Right forelimb (tissue), 1 donor: Measurements from ENCODE around the gene MEGF11.

Experiments
- DNase-seq: peaks from one replicate; pipeline ENCODE4 v3.0.0-alpha.2; 2018

MEGF11 gene

DNA sequence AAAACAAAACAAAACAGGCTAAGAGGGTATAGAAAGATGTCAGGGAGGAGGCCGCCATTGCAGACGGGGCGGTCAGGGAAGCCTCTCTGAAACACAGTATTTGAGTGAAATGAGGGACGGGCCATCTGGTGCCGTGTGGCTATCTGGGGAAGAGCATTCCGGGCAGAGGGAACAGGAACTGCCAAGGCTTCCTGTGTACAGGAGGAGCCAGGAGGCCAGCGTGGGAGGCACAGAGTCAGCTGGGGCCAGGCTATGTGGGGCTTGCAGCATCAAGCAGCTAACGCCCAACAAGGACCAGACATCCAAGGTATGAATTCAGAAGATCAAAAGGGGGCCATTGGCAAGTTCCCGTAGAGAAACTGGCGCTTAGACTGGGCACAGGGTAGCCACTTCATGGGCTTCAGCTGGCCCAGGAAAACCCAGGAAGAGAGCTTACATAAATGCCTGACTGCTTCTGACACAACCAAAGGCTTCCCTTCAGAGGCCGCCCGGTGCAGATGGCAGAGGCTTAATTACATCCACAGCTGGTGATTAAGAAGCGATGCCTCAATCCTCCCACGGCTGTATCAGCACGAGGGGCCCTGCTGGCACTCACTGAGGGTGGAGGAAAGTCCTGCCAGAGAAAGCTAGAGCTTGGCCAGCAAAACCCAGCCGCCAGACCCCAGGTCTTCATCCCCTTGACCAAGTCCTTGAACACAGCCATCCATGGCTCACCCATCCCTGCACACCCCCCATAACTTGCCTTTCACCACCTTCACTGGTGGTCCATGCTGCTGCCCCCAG is 144.9 kb downstream of the MEGF11 start:
- DNase-seq: no peak

DNA sequence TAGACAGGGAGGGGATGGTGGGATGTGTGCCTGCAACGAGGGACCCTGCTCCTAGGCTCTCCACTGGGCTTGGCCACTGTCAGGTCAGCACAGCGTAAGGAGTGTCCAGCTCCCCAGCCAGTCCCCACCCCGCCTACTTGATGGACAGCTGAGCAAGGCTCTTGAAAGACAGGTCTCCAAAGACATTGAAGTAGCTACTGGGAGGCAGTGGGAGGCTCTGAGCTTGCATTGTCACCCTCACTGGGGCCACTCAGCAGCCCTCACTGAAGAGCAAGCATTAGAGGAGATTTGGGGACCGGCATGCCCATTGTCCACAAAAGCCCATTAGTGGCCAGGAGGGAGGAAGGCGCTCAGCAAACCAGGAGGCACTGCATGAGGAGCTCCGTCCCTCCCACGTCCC is 146.5 kb downstream of the MEGF11 start:
- DNase-seq: no peak

- DNase-seq: no peak
Measured at GRCh38 chr15:66105286-66106265, 148.0 kb downstream of the MEGF11 start.

DNA sequence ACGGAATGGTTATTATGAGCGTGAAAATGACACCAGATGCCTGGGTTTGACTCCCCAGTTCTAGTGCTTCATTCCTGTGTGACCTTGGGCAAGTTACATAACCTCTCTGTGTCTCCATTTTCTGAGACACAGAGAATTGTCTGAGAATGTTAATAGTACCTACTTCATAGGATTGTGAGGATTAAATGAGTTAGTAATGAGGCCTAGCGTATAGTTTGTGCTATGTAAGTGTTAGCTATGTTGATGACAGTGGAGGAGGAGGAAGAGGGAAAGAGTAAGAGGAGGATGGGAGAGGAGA is 150.3 kb downstream of the MEGF11 start:
- no peak for DNase-seq

GRCh38 chr15:66102563-66103292 is 150.8 kb downstream of the MEGF11 start:
- no peak for DNase-seq

- no peak for DNase-seq
Measured at GRCh38 chr15:66101715-66102395, 151.7 kb downstream of the MEGF11 start.

GRCh38 chr15:66100761-66101160 is 152.8 kb downstream of the MEGF11 start:
- DNase-seq: no peak

- no peak for DNase-seq
Measured at GRCh38 chr15:66099950-66100671, 153.4 kb downstream of the MEGF11 start.

DNA sequence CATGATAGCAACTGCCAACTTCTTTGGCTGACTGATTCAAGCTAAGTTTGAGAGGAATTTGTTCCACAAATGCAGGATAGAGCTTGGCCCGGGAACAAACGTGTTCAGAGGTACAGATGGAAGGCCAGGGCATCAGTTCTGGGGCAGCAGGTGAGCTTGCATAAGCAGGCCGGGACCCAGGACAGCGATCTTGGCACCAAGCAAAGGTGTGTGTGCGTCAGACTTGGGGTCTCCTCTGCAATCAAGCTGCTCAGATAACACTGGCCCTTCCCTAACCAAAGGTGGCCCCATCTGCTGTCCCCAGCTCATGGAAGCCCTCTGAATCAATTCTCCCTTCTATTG is 155.6 kb downstream of the MEGF11 start:
- DNase-seq: no peak

DNA sequence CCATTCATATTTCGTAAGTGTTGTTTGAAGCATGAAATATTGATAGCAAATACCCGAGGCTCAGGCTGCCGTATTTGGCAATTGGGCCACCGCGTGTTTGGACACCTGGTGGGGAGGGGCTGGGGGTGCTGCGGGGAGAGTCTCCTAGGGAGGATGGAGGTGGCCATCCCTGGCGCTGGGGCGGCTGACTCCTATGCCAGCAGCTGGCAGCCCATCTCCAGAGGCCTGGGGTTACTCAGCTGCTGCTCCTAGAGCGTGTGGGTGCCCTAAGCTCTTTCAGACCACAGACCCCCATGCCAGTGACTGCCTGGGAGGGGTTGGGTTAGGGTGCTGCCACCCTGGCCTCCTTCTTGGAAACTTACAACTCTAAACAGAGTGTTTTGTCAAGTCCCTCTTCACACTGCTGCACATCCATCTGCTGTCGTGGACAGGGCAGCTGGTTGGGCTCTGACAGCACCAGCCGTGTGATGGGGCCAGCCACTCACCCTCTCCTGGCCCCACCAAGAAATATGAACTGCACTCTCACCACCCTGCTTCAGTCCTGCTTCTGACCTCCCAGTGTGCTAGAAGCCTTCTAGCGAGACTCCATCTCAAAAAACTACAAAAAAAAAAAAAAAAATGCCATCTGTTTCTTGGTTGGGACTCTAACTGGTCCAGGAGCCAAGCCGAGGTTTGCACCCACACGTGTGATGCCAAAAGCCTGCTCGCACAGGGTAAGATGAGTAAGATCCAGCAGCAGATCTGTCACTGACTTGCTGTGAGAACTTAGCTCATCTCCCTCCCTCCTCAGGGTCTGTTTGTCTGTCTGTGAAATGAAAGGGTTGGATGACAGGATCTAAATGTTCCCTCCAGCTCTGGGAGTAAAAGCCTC is 156.2 kb downstream of the MEGF11 start:
- no peak for DNase-seq

DNA sequence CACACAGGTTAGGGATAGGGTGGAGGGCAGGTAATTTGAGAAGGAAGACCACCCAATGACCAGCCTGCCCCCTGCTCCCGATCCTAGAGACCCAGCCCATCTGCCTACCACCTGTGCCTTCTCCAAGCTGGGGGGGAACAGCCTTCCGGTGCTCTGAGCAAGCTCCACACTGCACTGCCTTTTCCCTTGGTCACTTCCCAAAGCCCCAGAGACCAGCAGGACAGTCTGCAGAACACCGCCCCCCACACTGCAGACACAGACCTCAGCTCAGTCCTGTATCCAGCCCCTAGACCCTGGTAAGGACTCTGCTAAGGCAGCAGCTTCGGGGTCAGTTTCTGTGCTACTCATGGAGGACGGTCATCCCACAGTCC is 156.9 kb downstream of the MEGF11 start:
- no peak for DNase-seq

GRCh38 chr15:66095871-66096687 is 157.5 kb downstream of the MEGF11 start:
- DNase-seq: no peak

DNA sequence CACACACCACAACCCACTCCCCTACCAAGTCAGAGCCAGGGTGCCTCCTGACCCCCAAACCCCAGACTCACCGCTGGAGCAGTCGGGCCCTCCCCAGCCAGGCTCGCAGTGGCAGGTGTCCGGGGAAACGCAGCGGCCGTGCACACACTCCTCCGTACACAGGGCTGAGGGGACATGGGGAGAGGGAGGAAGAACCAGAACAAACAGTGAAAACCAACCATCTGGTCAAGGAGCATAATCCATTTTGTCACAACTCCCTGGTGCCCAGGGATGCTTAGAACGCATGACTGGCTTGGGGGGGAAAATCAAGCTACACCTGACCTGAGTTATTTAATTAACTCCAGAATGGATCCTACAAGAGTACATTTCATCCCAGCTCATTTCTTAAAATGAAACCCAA is 159.2 kb downstream of the MEGF11 start:
- DNase-seq: no peak

GRCh38 chr15:66092053-66093016 is 161.2 kb downstream of the MEGF11 start:
- DNase-seq: no peak

DNA sequence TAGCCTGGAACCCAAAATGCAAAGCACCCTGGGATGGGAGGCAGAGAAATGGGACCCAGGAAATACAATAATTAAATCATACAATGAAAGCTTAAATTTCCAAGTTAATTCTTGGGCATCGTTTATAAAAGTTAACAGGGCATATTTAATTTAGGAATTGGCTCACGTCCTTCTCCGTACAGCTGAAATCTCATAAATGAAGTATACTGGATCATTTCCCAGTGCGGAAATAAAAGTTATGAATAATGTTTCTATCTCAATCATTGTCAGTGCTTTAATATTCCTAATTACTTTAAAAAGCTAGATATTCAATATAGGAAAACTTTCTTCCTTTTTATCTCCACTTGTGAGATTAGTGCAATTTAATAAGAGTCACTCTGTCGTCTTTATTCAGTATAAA is 164.0 kb downstream of the MEGF11 start:
- DNase-seq: no peak

- peak; percentile 51 for DNase-seq
Measured at GRCh38 chr15:66089049-66089448, 164.5 kb downstream of the MEGF11 start.

DNA sequence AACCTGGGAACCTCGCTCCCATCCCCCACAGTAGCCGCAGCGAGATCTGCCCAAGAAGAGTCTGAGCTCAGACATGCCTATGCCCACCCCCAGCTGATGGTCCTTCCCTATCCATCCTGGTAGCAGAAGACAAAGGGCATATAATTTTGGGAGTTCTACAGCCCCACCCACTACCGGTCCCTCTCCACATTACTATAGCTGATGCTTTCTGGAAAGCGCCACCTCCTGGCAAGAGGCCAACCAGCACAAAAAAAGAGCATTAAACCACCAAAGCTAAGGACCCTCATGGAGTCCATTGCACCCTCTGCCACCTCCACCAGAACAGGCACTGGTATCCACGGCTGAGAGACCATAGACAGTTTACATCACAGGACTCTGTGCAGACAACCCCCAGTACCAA is 168.4 kb downstream of the MEGF11 start:
- no peak for DNase-seq

DNA sequence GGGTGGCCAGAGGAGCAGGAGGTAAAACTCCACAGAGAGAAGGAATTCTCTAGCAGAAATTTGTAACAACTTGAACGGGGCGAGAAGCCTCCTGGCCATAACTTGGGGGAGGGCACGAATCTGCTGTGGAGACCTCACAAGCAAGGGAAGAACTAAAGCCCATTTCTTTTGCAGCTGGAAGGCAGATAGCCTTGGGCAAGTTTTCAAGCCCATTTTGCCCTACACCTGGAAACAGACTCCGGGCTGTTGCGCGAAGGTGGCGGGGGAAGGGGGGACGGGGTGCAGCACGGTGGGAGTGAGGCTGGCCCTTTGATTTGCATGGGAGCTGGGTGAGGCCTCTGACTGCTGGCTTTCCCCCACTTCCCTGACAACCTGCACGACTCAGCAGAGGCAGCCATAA is 168.8 kb downstream of the MEGF11 start:
- no peak for DNase-seq

- no peak for DNase-seq
Measured at GRCh38 chr15:66080717-66081398, 172.7 kb downstream of the MEGF11 start.
